OCI-LY7 (cell line): Measurements from ENCODE around the gene EHF.

Source experiments
- CTCF ChIP-seq: fragments of 200-600 bp; sonication (generic); conservative IDR thresholded peaks from 2 replicates; pipeline ENCODE4 v1.5.1; 2014; ENCODE audit warnings: mild to moderate bottlenecking, antibody characterized with exemption, low read length, moderate library complexity, mixed read lengths
- EZH2phosphoT487 ChIP-seq: fragments of 200-600 bp; sonication (generic); IDR thresholded peaks from 2 replicates; pipeline ENCODE4 v1.6.1; 2018; ENCODE audit warnings: low read depth, borderline replicate concordance, mild to moderate bottlenecking, mixed run types, antibody characterized with exemption, low read length, moderate library complexity, mixed read lengths

GRCh38 chr11:34653031-34653430 lies 32.1 kb downstream of the EHF start:
- TF ChIP-seq CTCF (no peak), EZH2phosphoT487 (no peak)
